ENCODE measurements around the gene VPS51. TPM values are rescaled to one million over a fixed set of nuclear protein-coding genes. Genes with fewer than 3 reads are reported as not detected.
"Not testable (repeated sequence)": the region's sequence is repeated elsewhere in the genome, so short reads cannot be mapped to it uniquely, and the experiment has no call there.

Gene VPS51
- polyA plus RNA-seq, 1 donor (not counting 4 experiments of a cell fraction or from before 2014, with no cell fraction given): 43.1 TPM

- Histone ChIP-seq H3K9me3 (ENCODE audit: control insufficient read depth, low read depth, low read length) (no peaks in the 10 kb centered on the region), H3K9me1 (ENCODE audit: control insufficient read depth, extremely low read depth, insufficient read depth, low read length) (no peaks in the 10 kb centered on the region), H2AFZ (ENCODE audit: control insufficient read depth, low read length) (no peak overlapping the region), H3K9ac (ENCODE audit: control insufficient read depth, extremely low read depth, insufficient read depth, low read length) (no peak overlapping the region), H4K20me1 (ENCODE audit: control insufficient read depth, extremely low read depth, insufficient read depth, low read length) (no peaks in the 10 kb centered on the region), H3K27me3 (ENCODE audit: control insufficient read depth, extremely low read depth, insufficient read depth, low read length) (no peaks in the 10 kb centered on the region), H3K4me2 (ENCODE audit: control insufficient read depth, extremely low read depth, insufficient read depth, low read depth, low read length) (no peak overlapping the region), H3K36me3 (ENCODE audit: control insufficient read depth in 2 of 2, extremely low read depth in 1 of 2, insufficient read depth in 2 of 2, low read length in 2 of 2) (no peaks in the 10 kb centered on the region), H3K4me1 (ENCODE audit: control insufficient read depth, extremely low read depth, insufficient read depth, low read length) (peaks cover 15% of the 10 kb centered on the region), H3K27ac (ENCODE audit: control insufficient read depth, insufficient read depth, low read length) (no peak overlapping the region), H3K79me2 (ENCODE audit: control insufficient read depth, insufficient read depth, low read length) (no peaks in the 10 kb centered on the region), H3K4me3 (ENCODE audit: control insufficient read depth in 2 of 3, extremely low read depth in 1 of 3, insufficient read depth in 2 of 3, low read depth in 1 of 3, low read length in 3 of 3) (no peak overlapping the region)
- no peak for FAIRE-seq
- no peak for DNase-seq (ENCODE audit: low read depth, low spot score)
- no peak for TF ChIP-seq CTCF (optimal IDR thresholded peaks at IDR 0.05 in 1 of 3, IDR thresholded peaks at IDR 0.05 in 1 of 3, conservative IDR thresholded peaks at IDR 0.05 in 1 of 3; ENCODE audit: extremely low read depth in 1 of 3, insufficient read depth in 2 of 3, low read length in 3 of 3)
- TF ChIP-seq EZH2 (IDR thresholded peaks at IDR 0.05; ENCODE audit: low read length): no peak
- dilution Hi-C loops (cut with MboI; ENCODE audit: extremely low pct_ligation_motif_present, low sequenced_read_pairs): no loop called here
These were observed 52.6 kb downstream of the VPS51 start for GRCh38 chr11:65148657-65149056.

- H3K9ac ChIP-seq (ENCODE audit: control insufficient read depth, extremely low read depth, insufficient read depth, low read length); H2AFZ ChIP-seq (ENCODE audit: control insufficient read depth, low read length); H3K79me2 ChIP-seq (ENCODE audit: control insufficient read depth, insufficient read depth, low read length); DNase-seq (ENCODE audit: low read depth, low spot score); H3K27ac ChIP-seq (ENCODE audit: control insufficient read depth, insufficient read depth, low read length); H3K36me3 ChIP-seq (ENCODE audit: control insufficient read depth in 2 of 2, extremely low read depth in 1 of 2, insufficient read depth in 2 of 2, low read length in 2 of 2); H3K4me3 ChIP-seq (ENCODE audit: control insufficient read depth in 2 of 3, extremely low read depth in 1 of 3, insufficient read depth in 2 of 3, low read depth in 1 of 3, low read length in 3 of 3); dilution Hi-C loops (cut with MboI; ENCODE audit: extremely low pct_ligation_motif_present, low sequenced_read_pairs); FAIRE-seq; H4K20me1 ChIP-seq (ENCODE audit: control insufficient read depth, extremely low read depth, insufficient read depth, low read length); H3K9me1 ChIP-seq (ENCODE audit: control insufficient read depth, extremely low read depth, insufficient read depth, low read length); H3K27me3 ChIP-seq (ENCODE audit: control insufficient read depth, extremely low read depth, insufficient read depth, low read length); H3K9me3 ChIP-seq (ENCODE audit: control insufficient read depth, low read depth, low read length): not testable (repeated sequence)
- Histone ChIP-seq H3K4me2 (ENCODE audit: control insufficient read depth, extremely low read depth, insufficient read depth, low read depth, low read length) (peak overlapping the region; percentile 83), H3K4me1 (ENCODE audit: control insufficient read depth, extremely low read depth, insufficient read depth, low read length) (peaks cover 15% of the 10 kb centered on the region)
These were observed 54.1 kb downstream of the VPS51 start for GRCh38 chr11:65150131-65150508.
